ENCODE measurements around the gene ZNF117. TPM values are rescaled to one million over a fixed set of nuclear protein-coding genes. Genes with fewer than 3 reads are reported as not detected.
"Not testable (repeated sequence)": the region's sequence is repeated elsewhere in the genome, so short reads cannot be mapped to it uniquely, and the experiment has no call there.

Gene ZNF117
- total RNA-seq, 1 experiment from 2014 or later: 5.4 TPM

- no peak for DNase-seq (ENCODE audit: low read depth)
These were observed 6.5 kb upstream of the ZNF117 start for GRCh38 chr7:64997164-64997908.

GRCh38 chr7:64996305-64996704 lies 5.5 kb upstream of the ZNF117 start:
- DNase-seq (ENCODE audit: low read depth): no peak

GRCh38 chr7:64993901-64994300 lies 3.1 kb upstream of the ZNF117 start:
- DNase-seq (ENCODE audit: low read depth): no peak

- no peak for DNase-seq (ENCODE audit: low read depth)
These were observed 2.1 kb upstream of the ZNF117 start for GRCh38 chr7:64992971-64993370.

GRCh38 chr7:64990216-64990615 lies 620 bp downstream of the ZNF117 start:
- no peak for DNase-seq (ENCODE audit: low read depth)

GRCh38 chr7:64978497-64979203 lies 12.2 kb downstream of the ZNF117 start:
- DNase-seq (ENCODE audit: low read depth): no peak

- DNase-seq (ENCODE audit: low read depth): no peak
These were observed 25.2 kb downstream of the ZNF117 start for GRCh38 chr7:64965594-64965993.

GRCh38 chr7:64959072-64959747 lies 31.6 kb downstream of the ZNF117 start:
- DNase-seq (ENCODE audit: low read depth): no peak

- peak; percentile 60 for DNase-seq (ENCODE audit: low read depth)
These were observed 39.5 kb downstream of the ZNF117 start for GRCh38 chr7:64951250-64951848.

GRCh38 chr7:64950673-64951072 lies 40.2 kb downstream of the ZNF117 start:
- peak; percentile 41 for DNase-seq (ENCODE audit: low read depth)

GRCh38 chr7:64948774-64949173 lies 42.1 kb downstream of the ZNF117 start:
- not testable (repeated sequence) for DNase-seq (ENCODE audit: low read depth)

GRCh38 chr7:64947252-64948000 lies 43.4 kb downstream of the ZNF117 start:
- peak; percentile 23 for DNase-seq (ENCODE audit: low read depth)

- DNase-seq (ENCODE audit: low read depth): peak; percentile 69
These were observed 44.1 kb downstream of the ZNF117 start for GRCh38 chr7:64946772-64947171.

- no peak for DNase-seq (ENCODE audit: low read depth)
These were observed 45.2 kb downstream of the ZNF117 start for GRCh38 chr7:64945503-64946175.

GRCh38 chr7:64944667-64945502 lies 46.0 kb downstream of the ZNF117 start:
- DNase-seq (ENCODE audit: low read depth): not testable (repeated sequence)

GRCh38 chr7:64940021-64940420 lies 50.8 kb downstream of the ZNF117 start:
- not testable (repeated sequence) for DNase-seq (ENCODE audit: low read depth)

GRCh38 chr7:64938540-64938939 lies 52.3 kb downstream of the ZNF117 start:
- DNase-seq (ENCODE audit: low read depth): no peak

- DNase-seq (ENCODE audit: low read depth): no peak
These were observed 56.4 kb downstream of the ZNF117 start for GRCh38 chr7:64934478-64934877.

- not testable (repeated sequence) for DNase-seq (ENCODE audit: low read depth)
These were observed 62.3 kb downstream of the ZNF117 start for GRCh38 chr7:64928252-64929187.
